MCF 10A (cell line): ENCODE data around the gene MGAT5B. TPM values are rescaled to one million over a fixed set of nuclear protein-coding genes. Genes with fewer than 3 reads are reported as not detected.

Experiments
- BruUV-seq: library from RNA; stranded (reverse); fragments of 400-500 nt; replicated peaks from 2 replicates; lab custom pipeline; 2021; lab: Mats Ljungman, UMichigan
- CTCF ChIA-PET: fragments of 300-600 bp; sonication (Branson Sonifier 250); formaldehyde crosslinking; extraction: SDS; loops from one replicate; lab custom pipeline; 2021; ENCODE audit warnings: antibody characterized with exemption, inconsistent platforms; lab: Yijun Ruan, JAX
- POLR2A ChIA-PET: fragments of 300-600, 350-650 bp; sonication (Branson Sonifier 250); formaldehyde crosslinking; extraction: SDS; loops from one replicate; lab custom pipeline; 2020; ENCODE audit warnings: antibody characterized with exemption, inconsistent platforms; lab: Yijun Ruan, JAX
- DNase-seq: peaks from one replicate; pipeline ENCODE4 v3.0.0-alpha.2; 2018; ENCODE audit not compliant: unreplicated experiment
- H3K27ac Mint-ChIP-seq: one replicate; pipeline ENCODE4 v1.8.0; 2022; ENCODE audit warnings: mild to moderate bottlenecking, low read depth, mixed read lengths; ENCODE audit not compliant: unreplicated experiment
- H3K27me3 Mint-ChIP-seq: one replicate; pipeline ENCODE4 v1.8.0; 2022; ENCODE audit warnings: mixed read lengths; ENCODE audit not compliant: insufficient read depth, unreplicated experiment
- H3K36me3 Mint-ChIP-seq: one replicate; pipeline ENCODE4 v1.8.0; 2022; ENCODE audit warnings: mild to moderate bottlenecking, moderate library complexity, mixed read lengths; ENCODE audit not compliant: insufficient read depth, unreplicated experiment
- H3K4me1 Mint-ChIP-seq: one replicate; pipeline ENCODE4 v1.8.0; 2022; ENCODE audit warnings: mixed read lengths; ENCODE audit not compliant: insufficient read depth, unreplicated experiment
- H3K4me3 Mint-ChIP-seq: one replicate; pipeline ENCODE4 v1.8.0; 2022; ENCODE audit warnings: mild to moderate bottlenecking, moderate library complexity, mixed read lengths; ENCODE audit not compliant: unreplicated experiment
- H3K9me3 Mint-ChIP-seq: one replicate; pipeline ENCODE4 v1.8.0; 2022; ENCODE audit warnings: mixed read lengths; ENCODE audit not compliant: unreplicated experiment
- CTCF ChIP-seq: fragments of 200-600 bp; IDR thresholded peaks from one replicate; pipeline ENCODE4 v1.8.0; 2022; ENCODE audit warnings: antibody characterized with exemption, mild to moderate bottlenecking; ENCODE audit not compliant: unreplicated experiment
- intact Hi-C: fragments of 100-400 bp; cut with micrococcal nuclease; formaldehyde crosslinking; loops from 2 replicates; pipeline ENCODE4 v1.14.1; 2022
- total RNA-seq: library from RNA; stranded (reverse); gene quantifications from 2 replicates; pipeline ENCODE4 v1.2.3, GENCODE V29; 2022

Gene MGAT5B
- total RNA-seq, 1 experiment from 2014 or later = 1.7 TPM

GRCh38 chr17:76994237-76994637, 126.0 kb downstream of the MGAT5B start:
- DNase-seq = no peak
- Mint-ChIP-seq H3K27me3 (peaks cover 33% of the 10 kb centered on the region), H3K9me3 (no peaks in the 10 kb centered on the region), H3K4me3 (no peak overlapping the region), H3K27ac (no peak overlapping the region), H3K36me3 (no peaks in the 10 kb centered on the region), H3K4me1 (no peaks in the 10 kb centered on the region)
- ChIA-PET CTCF (no interaction called here), POLR2A (no interaction called here)
- intact Hi-C loops = no loop called here
- BruUV-seq = no TSS peak
- no peak for TF ChIP-seq CTCF

GRCh38 chr17:76995387-76996105, 127.3 kb downstream of the MGAT5B start:
- BruUV-seq = no TSS peak
- ChIA-PET POLR2A (no interaction called here), CTCF (no interaction called here)
- H3K4me1 Mint-ChIP-seq = no peaks in the 10 kb centered on the region
- peaks cover 33% of the 10 kb centered on the region for H3K27me3 Mint-ChIP-seq
- H3K36me3 Mint-ChIP-seq = no peaks in the 10 kb centered on the region
- DNase-seq = no peak
- TF ChIP-seq CTCF = no peak
- no peak overlapping the region for H3K27ac Mint-ChIP-seq
- no peaks in the 10 kb centered on the region for H3K9me3 Mint-ChIP-seq
- intact Hi-C loops = no loop called here
- no peak overlapping the region for H3K4me3 Mint-ChIP-seq

- H3K36me3 Mint-ChIP-seq = no peaks in the 10 kb centered on the region
- intact Hi-C loops = no loop called here
- ChIA-PET CTCF (no interaction called here), POLR2A (interaction anchor here (0.6 kb wide), 1 partner anchor 50 kb away, joined by 3 read pairs; no protein-coding TSS in a partner anchor)
- H3K4me1 Mint-ChIP-seq = peaks cover 2% of the 10 kb centered on the region
- H3K27ac Mint-ChIP-seq = no peak overlapping the region
- H3K4me3 Mint-ChIP-seq = no peak overlapping the region
- H3K9me3 Mint-ChIP-seq = no peaks in the 10 kb centered on the region
- peaks cover 33% of the 10 kb centered on the region for H3K27me3 Mint-ChIP-seq
- TF ChIP-seq CTCF = no peak
- no TSS peak for BruUV-seq
- DNase-seq = no peak
Measured at GRCh38 chr17:76996741-76997694, 128.8 kb downstream of the MGAT5B start.

- no TSS peak for BruUV-seq
- H3K36me3 Mint-ChIP-seq = no peaks in the 10 kb centered on the region
- H3K4me3 Mint-ChIP-seq = no peak overlapping the region
- POLR2A ChIA-PET = no interaction called here
- intact Hi-C loops = no loop called here
- H3K27ac Mint-ChIP-seq = no peak overlapping the region
- no peaks in the 10 kb centered on the region for H3K9me3 Mint-ChIP-seq
- H3K27me3 Mint-ChIP-seq = peaks cover 33% of the 10 kb centered on the region
- DNase-seq = no peak
- CTCF ChIA-PET = no interaction called here
- H3K4me1 Mint-ChIP-seq = peaks cover 7% of the 10 kb centered on the region
- TF ChIP-seq CTCF = no peak
Measured at GRCh38 chr17:76997981-76998531, 129.9 kb downstream of the MGAT5B start.
